Activated naive CD4-positive, alpha-beta T cell treated with anti-CD3 and anti-CD28 coated beads, Interleukin-2, amount 50 U/mL, for 16 hours (primary cell): ENCODE measurements around the gene COBL.

Experiments used
- DNase-seq: peaks from one replicate; pipeline ENCODE4 v3.0.0-alpha.2; 2020

Gene COBL

GRCh38 chr7:51067258-51067657, 249.4 kb downstream of the COBL start:
- no peak for DNase-seq

GRCh38 chr7:51066405-51066882, 250.2 kb downstream of the COBL start:
- DNase-seq, result no peak

DNA sequence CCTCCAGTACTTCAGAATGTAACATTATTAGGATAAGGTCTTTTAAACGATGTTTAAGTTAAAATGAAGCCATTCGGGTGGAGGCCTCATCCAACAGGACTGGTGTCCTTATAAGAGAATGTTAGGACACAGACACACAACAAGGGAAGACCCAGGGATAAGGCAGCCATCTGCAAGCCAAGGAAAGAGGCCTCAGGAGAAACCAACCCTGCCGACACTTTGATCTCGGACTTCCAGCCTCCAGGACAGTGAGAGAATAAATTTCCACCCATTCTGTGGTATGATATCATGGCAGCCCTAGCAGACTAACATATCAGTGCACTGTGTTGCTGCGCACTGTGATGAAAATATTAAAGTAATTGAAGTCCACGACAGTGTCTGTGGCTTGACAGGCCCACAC, 250.8 kb downstream of the COBL start:
- no peak for DNase-seq

DNA sequence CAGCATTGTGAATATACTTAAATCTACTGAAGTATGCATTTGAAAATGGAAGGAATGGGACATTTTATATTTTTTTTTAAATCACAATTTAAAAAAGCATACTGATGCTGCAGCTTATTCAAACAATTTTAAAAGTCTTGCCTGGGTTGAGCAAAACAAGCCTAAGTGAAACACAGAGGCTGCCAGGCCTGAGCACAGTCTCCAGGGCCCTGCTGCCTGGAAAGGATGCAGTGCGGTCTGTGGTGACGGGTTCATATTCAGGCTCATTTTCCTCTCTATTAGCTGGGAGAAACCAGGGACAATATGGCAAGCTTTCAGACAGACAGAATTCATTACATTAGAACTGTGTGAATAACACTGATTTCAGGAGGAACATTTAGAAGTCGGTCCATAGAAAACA, 251.9 kb downstream of the COBL start:
- DNase-seq, result no peak

GRCh38 chr7:51062222-51062987, 254.2 kb downstream of the COBL start:
- DNase-seq, result no peak

- no peak for DNase-seq
Observed at GRCh38 chr7:51060536-51060935, 256.1 kb downstream of the COBL start.

- DNase-seq, result no peak
Observed at GRCh38 chr7:51059504-51060142, 257.0 kb downstream of the COBL start.

DNA sequence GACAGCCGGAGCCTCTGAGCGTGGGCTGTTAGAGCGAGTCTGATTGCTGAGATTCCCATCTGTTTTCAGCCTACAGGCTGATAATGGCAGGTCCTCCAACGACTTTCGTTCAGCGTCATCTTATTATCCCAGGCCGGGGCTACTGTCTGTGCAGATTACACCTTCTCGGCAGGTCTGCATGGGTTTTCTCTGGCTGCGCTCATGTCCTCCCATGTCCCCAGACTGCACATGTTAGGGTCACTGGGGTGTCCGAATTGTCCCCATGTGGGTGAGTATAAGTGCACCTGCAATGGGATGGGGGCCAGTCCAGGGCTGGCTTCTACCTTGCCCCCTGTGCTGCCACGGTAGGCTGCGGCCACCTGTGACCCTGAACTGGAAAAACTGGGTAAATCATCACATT, 257.8 kb downstream of the COBL start:
- no peak for DNase-seq

- DNase-seq, result no peak
Observed at GRCh38 chr7:51055039-51055840, 261.4 kb downstream of the COBL start.

GRCh38 chr7:51054231-51054630, 262.4 kb downstream of the COBL start:
- DNase-seq, result no peak

DNA sequence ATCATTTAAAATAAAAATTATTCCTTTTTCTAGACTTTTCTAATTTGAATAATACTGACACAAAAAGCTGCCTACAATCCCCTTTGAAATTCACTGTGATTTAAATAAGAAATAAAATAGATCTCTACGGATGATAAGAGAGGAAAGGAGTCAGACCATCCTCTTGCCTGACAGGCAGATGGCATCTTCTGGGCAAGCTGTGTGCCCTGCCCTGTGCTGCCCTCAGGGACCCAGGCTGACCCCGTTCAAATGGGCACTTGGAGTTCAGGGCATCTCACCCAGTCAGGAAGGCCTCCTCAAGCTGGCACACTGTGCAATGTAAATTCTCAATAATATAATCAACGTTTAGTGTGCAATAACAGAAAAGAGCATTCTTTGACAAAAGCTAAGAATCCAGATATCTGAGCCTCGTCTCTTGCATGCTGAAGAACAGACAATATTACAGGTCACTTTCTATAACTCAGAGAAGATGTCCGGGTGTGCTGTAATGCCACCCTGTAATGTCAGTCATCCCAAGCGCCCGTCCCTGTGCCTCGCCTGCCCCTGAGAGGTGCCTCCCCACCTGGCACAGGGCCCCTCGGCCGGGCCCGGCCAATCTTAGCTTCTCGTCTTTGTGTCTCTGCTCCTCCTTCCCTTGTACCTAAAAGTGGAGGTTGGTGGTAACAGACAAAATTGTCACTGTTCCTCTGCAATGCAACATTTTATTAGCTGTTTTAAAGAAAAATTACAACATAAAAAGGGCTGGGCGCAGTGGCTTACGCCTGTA, 263.3 kb downstream of the COBL start:
- no peak for DNase-seq

DNA sequence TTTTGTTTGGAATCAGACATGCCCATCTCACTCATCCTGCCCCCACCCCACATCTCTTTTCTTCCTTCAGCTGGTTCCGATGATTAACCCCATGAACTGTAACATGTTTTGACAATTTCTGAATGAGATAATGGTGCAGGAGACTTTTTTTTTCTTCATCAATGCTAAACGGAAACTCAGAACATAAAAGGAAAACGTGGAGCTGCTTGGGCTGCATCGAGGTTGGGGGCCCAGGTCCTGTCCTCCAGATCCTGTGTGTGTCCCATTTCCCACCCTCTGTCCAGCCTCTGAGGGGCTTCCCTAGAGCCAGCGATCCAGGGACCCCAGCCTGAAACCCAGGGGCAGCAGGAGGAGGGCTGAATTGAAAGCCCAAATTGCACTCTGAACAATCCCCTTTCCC, 270.1 kb downstream of the COBL start:
- no peak for DNase-seq

DNA sequence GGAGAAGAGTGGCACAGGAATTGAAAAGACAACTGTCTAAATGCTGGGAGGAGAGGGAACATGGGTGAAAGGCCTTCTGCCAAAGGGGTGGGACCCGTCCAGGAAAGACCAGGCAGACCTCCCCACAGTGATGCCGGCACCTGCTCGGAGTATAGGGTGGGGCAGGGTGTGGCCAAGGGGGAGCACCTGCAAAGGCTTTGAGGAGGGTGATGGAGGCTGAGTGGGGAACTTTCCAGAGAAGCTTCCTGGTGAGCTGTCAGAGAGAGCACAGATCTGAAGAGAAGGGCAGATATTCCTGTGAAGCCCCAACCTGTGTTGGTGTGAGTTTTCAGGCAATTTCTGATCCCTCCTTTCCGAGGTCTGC, 270.5 kb downstream of the COBL start:
- no peak for DNase-seq

GRCh38 chr7:51045319-51046102, 271.1 kb downstream of the COBL start:
- no peak for DNase-seq

GRCh38 chr7:51043461-51043860, 273.1 kb downstream of the COBL start:
- no peak for DNase-seq

- DNase-seq, result no peak
Observed at GRCh38 chr7:51040787-51041186, 275.8 kb downstream of the COBL start.

- no peak for DNase-seq
Observed at GRCh38 chr7:51038573-51038972, 278.0 kb downstream of the COBL start.

DNA sequence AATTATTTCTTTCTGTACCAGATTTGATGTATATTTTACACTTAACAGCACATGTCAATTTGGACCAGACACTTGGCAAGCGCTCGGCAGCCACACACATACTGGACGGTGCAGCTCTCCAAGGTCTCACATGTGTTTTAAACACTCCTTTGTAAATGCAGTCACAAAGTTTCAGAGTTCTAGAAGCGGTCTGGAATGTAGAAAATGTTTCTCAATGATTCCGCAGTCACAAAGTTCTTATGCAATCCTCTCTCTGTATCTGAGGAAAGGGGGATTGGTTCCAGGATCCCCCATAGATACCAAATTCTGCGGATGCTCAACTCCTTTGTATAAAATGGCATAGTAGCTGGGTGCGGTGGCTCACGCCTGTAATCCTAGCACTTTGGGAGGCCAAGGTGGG, 280.9 kb downstream of the COBL start:
- DNase-seq, result no peak

GRCh38 chr7:51034521-51035264, 281.9 kb downstream of the COBL start:
- DNase-seq, result no peak

GRCh38 chr7:51033727-51034520, 282.7 kb downstream of the COBL start:
- no peak for DNase-seq
